Lung (tissue), 12 donors: ENCODE results near the gene ATAD3C. TPM values are rescaled to one million over a fixed set of nuclear protein-coding genes. Genes with fewer than 3 reads are reported as not detected.
A peak's percentile ranks its signal among the peaks of the same experiment; 100 is the strongest.

ENCODE experiments used
- ATAC-seq: fragments of 200-7000 bp; cut with Tn5 transposase; one replicate; pipeline ENCODE4 v1.9.1; 2020; ENCODE audit warnings: moderate number of reproducible peaks; ENCODE audit not compliant: insufficient read depth, low FRiP score
- DNase-seq, 3 donors: peaks; one replicate each; pipeline ENCODE4 v3.0.0-alpha.2; 2013 to 2017
- H3K27ac ChIP-seq, 2 donors: one replicate each; pipeline ENCODE4 v1.5.1; 2013; ENCODE audit warnings: mild to moderate bottlenecking in 2 of 2, moderate library complexity in 2 of 2, control low read depth in 1 of 2, inconsistent platforms in 1 of 2, low read depth in 1 of 2, low read length in 1 of 2
- H3K27me3 ChIP-seq, 3 donors: one replicate each; pipeline ENCODE4 v1.5.1; 2013; ENCODE audit warnings: low read length in 2 of 3; ENCODE audit not compliant: control insufficient read depth in 3 of 3, insufficient read depth in 3 of 3
- H3K36me3 ChIP-seq, 4 donors: one replicate each; pipeline ENCODE4 v1.5.1; 2013; ENCODE audit warnings: low read length in 4 of 4, mild to moderate bottlenecking in 1 of 4, moderate library complexity in 1 of 4; ENCODE audit not compliant: control insufficient read depth in 4 of 4, insufficient read depth in 4 of 4
- H3K4me1 ChIP-seq, 5 donors: one replicate each; pipeline ENCODE4 v1.5.1; 2013; ENCODE audit warnings: low read length in 5 of 5, mild to moderate bottlenecking in 2 of 5, moderate library complexity in 1 of 5; ENCODE audit not compliant: control insufficient read depth in 5 of 5, insufficient read depth in 5 of 5
- H3K4me3 ChIP-seq: one replicate; pipeline ENCODE4 v1.5.1; 2013; ENCODE audit warnings: mild to moderate bottlenecking, control low read depth, moderate library complexity
- H3K9ac ChIP-seq, 2 donors: one replicate each; pipeline ENCODE4 v1.5.1; 2013; ENCODE audit warnings: low read length in 2 of 2, control low read depth in 1 of 2; ENCODE audit not compliant: insufficient read depth in 1 of 2
- H3K9me3 ChIP-seq, 4 donors: one replicate each; pipeline ENCODE4 v1.5.1; 2013; ENCODE audit warnings: low read length in 3 of 4, mild to moderate bottlenecking in 1 of 4, moderate library complexity in 1 of 4; ENCODE audit not compliant: control insufficient read depth in 4 of 4, insufficient read depth in 3 of 4
- WGBS, 2 donors: extraction: QIAGEN DNeasy Blood & Tissue Kit; methylation state at CpG; one replicate each; pipeline ENCODE4 v1.1.7; 2013; 5-methylcytosine and 5-hydroxymethylcytosine counted together
- polyA plus RNA-seq, 2 donors: library from polyadenylated mRNA; stranded (reverse); fragments of 200-250 nt; gene quantifications; one replicate each; pipeline ENCODE4 v1.2.1, GENCODE V29; 2013
- total RNA-seq, 2 donors: library from RNA; depleted of rRNA in 1 of 2; stranded (reverse); fragments of >200 nt in 1 of 2; gene quantifications; one replicate each; pipeline ENCODE4 v1.2.1, GENCODE V29; 2014 to 2021
- TF ChIP-seq, protein P1 (sequence below): IDR thresholded peaks from 2 replicates; pipeline ENCODE4 v1.5.1; 2012; ENCODE audit warnings: mild to moderate bottlenecking; ENCODE audit errors: control extremely low read depth, extremely low read depth
- donor health status: control.
- donor health status: control.
- donor health status: Bipolar disorder and iron deficiency.
- donor health status: healthy.
- donor health status: DM: yes; HTN: yes; CAD: no.

ATAD3C gene
- total and polyA plus RNA-seq, 4 donors, result 0.60 to 18.0 (median 14.8) TPM

DNA sequence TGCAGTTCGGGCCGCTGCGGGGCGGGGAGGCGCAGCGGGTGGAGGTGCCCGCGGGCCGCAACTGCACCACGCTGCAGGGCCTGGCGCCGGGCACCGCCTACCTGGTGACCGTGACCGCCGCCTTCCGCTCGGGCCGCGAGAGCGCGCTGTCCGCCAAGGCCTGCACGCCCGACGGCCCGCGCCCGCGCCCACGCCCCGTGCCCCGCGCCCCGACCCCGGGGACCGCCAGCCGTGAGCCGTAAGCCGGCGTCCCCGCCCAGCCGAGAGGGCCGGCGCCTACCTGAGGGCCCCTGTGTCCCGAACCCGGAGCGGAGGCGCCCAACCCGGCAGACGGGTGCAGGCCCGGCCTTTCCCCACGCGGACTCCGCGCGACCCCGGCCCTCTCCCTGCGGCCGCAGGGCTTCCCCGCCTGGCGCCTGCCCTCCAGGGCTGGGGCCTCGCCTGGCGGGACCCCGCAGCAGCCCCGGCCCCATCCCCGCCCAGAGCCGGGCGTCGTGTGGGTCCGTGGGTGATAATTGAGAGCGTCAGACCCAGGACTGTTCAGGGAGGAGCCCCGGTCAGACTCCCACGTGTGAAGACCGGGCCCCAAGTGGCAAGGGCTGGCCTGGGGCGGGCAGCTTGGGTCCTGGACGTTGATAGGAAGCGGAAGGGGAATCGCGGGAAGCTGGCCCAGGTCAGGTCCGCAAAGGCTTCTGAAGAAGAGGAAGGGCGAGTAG lies 9.8 kb upstream of the ATAD3C start:
- DNase-seq, result no peak
- Histone ChIP-seq H3K9me3 (no peaks in the 10 kb centered on the region), H3K9ac (no peak overlapping the region), H3K4me3 (no peak overlapping the region), H3K27ac (no peak overlapping the region), H3K4me1 (peaks cover 0 to 32% (median 24%) of the 10 kb centered on the region in 5 donors), H3K36me3 (peaks cover 0 to 5% (median 0%) of the 10 kb centered on the region in 4 donors), H3K27me3 (no peaks in the 10 kb centered on the region)
- WGBS, 2 donors, result 87 to 92% methylated on average over 80 to 82 of the region's 82 CpGs
- TF ChIP-seq, protein P1, sequence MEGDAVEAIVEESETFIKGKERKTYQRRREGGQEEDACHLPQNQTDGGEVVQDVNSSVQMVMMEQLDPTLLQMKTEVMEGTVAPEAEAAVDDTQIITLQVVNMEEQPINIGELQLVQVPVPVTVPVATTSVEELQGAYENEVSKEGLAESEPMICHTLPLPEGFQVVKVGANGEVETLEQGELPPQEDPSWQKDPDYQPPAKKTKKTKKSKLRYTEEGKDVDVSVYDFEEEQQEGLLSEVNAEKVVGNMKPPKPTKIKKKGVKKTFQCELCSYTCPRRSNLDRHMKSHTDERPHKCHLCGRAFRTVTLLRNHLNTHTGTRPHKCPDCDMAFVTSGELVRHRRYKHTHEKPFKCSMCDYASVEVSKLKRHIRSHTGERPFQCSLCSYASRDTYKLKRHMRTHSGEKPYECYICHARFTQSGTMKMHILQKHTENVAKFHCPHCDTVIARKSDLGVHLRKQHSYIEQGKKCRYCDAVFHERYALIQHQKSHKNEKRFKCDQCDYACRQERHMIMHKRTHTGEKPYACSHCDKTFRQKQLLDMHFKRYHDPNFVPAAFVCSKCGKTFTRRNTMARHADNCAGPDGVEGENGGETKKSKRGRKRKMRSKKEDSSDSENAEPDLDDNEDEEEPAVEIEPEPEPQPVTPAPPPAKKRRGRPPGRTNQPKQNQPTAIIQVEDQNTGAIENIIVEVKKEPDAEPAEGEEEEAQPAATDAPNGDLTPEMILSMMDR, result no peak
- ATAC-seq, result no peak

DNA sequence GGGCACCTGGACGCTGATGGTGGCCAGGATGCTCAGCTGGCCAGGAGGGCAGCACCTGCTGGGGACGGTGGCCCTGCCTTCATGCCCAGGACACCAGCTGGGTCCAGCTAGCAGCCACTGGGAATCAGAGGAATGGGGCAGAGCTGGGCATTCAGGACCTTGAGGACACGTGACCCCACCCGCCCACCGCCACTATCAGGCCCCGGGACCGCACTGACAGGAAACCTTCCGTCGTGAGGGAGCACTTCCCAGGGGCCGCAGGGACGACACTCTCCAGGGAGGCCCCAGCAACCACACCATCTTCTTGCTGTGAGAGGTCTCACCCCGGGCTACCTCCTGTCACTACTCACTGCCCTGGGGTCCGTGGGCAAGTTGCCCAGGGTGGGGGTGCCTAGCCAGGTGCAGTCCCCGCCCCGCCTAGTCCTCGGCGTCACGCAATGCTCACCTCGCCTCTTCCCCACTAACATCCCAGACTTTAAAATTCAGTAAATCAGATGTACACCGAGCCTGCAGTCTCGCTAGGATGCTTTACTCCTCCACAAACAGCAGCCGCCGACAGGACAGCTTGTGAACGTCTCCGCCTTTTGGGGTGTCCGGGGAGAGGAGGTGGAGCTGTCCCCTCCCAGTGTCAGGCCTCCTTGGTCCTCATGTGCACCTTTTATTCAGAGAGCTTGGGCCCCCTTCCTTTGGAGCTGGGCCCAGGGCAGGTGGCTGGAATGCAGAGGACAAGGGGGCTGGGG lies 9.1 kb upstream of the ATAD3C start:
- H3K4me1 ChIP-seq, result peaks cover 0 to 25% (median 17%) of the 10 kb centered on the region in 5 donors
- H3K27ac ChIP-seq, result no peak overlapping the region
- H3K4me3 ChIP-seq, result no peak overlapping the region
- H3K9ac ChIP-seq, result no peak overlapping the region
- H3K9me3 ChIP-seq, result no peaks in the 10 kb centered on the region
- H3K27me3 ChIP-seq, result no peaks in the 10 kb centered on the region
- TF ChIP-seq, protein P1, result no peak
- peaks cover 0 to 5% (median 0%) of the 10 kb centered on the region in 4 donors for H3K36me3 ChIP-seq
- ATAC-seq, result no peak
- DNase-seq, result no peak
- WGBS, 2 donors, result 78 to 80% methylated on average over 26 of the region's 26 CpGs

DNA sequence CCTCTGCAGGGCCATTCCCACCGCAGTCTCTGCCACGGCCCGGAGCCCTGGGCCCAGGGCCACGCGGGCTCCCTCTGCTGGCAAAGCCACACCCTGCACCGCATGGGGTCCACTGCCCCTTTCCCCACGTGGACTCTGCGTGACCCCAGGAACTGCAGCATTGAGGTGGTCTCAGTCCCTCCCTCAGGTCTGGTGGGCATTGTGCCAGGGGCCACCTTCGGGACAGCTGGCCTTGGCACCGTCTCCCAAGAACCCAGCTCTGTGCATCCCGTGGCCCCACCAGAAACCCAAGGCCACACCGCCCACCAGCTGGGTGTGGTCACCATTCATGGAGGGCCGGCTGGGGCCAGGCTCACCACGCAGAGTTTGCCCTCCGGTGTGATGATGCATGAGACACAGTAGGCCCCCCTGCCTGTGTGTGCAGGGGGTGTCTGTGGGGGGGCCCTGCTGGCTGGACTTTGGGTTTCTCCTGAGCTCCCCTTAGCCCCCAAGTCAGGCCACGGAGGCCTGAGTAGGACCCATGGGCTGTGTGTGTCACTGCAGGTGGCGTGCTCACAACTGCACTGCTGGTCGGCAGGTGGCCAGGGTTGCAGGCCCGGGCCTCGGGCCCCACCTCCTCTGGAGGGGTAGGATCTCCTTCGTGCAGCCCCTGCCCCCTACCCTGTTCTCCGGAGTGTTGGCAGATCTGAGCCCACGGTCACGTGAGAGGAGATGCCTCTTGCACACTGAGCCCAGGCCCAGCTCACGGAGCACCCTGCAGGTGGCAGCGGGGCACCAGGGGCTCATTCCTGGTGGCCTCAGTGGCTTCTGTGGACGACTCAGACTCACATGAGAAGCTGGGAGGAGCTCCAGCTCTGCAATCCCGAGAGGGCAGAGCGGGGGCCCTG lies 8.2 kb upstream of the ATAD3C start:
- TF ChIP-seq, protein P1, result peak; percentile 41
- WGBS, 2 donors, result 35 to 38% methylated on average over 29 of the region's 29 CpGs
- Histone ChIP-seq H3K36me3 (peaks cover 0 to 5% (median 0%) of the 10 kb centered on the region in 4 donors), H3K9ac (no peak overlapping the region), H3K9me3 (no peaks in the 10 kb centered on the region), H3K4me1 (peaks cover 0 to 23% (median 14%) of the 10 kb centered on the region in 5 donors), H3K4me3 (no peak overlapping the region), H3K27me3 (no peaks in the 10 kb centered on the region), H3K27ac (no peak overlapping the region)
- ATAC-seq (no peak), DNase-seq (peak in 2 of 3 donors; percentile 46 to 63)
